ENCODE measurements around the gene SAMD1.

Gene SAMD1

GRCh38 chr19:14089662-14090508 is 666 bp downstream of the SAMD1 start:
- DNase-seq (ENCODE audit: low spot score): peak; percentile 44

- DNase-seq (ENCODE audit: low spot score): no peak
These were observed 1.2 kb downstream of the SAMD1 start for GRCh38 chr19:14089412-14089661.

GRCh38 chr19:14088634-14089411 is 1.7 kb downstream of the SAMD1 start:
- DNase-seq (ENCODE audit: low spot score): no peak

GRCh38 chr19:14086098-14086497 is 4.5 kb downstream of the SAMD1 start:
- DNase-seq (ENCODE audit: low spot score): no peak

- DNase-seq (ENCODE audit: low spot score): no peak
These were observed 5.1 kb downstream of the SAMD1 start, which contains the start of gene C19orf67 for GRCh38 chr19:14085309-14085995. C19orf67 (minus strand) TSS chr19:14085783; CDS start chr19:14085627, 156 bp downstream.

GRCh38 chr19:14082675-14082960 is 7.9 kb downstream of the SAMD1 start:
- DNase-seq (ENCODE audit: low spot score): no peak

GRCh38 chr19:14081797-14082674 is 8.5 kb downstream of the SAMD1 start:
- no peak for DNase-seq (ENCODE audit: low spot score)

GRCh38 chr19:14080887-14081796 is 9.4 kb downstream of the SAMD1 start:
- peak; percentile 93 for DNase-seq (ENCODE audit: low spot score)

GRCh38 chr19:14078411-14078810 is 12.1 kb downstream of the SAMD1 start:
- no peak for DNase-seq (ENCODE audit: low spot score)

- no peak for DNase-seq (ENCODE audit: low spot score)
These were observed 16.4 kb downstream of the SAMD1 start for GRCh38 chr19:14073925-14074838.

GRCh38 chr19:14073261-14073924 is 17.2 kb downstream of the SAMD1 start:
- DNase-seq (ENCODE audit: low spot score): peak; percentile 67

GRCh38 chr19:14072535-14073260 is 17.9 kb downstream of the SAMD1 start, which contains the start of gene MISP3:
MISP3 (plus strand) TSS chr19:14072786; CDS start chr19:14073310, 524 bp downstream.
- DNase-seq (ENCODE audit: low spot score): peak; percentile 56

GRCh38 chr19:14070268-14071050 is 20.1 kb downstream of the SAMD1 start:
- no peak for DNase-seq (ENCODE audit: low spot score)

GRCh38 chr19:14066134-14066533 is 24.4 kb downstream of the SAMD1 start:
- DNase-seq (ENCODE audit: low spot score): no peak

- no peak for DNase-seq (ENCODE audit: low spot score)
These were observed 27.4 kb downstream of the SAMD1 start for GRCh38 chr19:14063105-14063504.

GRCh38 chr19:14062558-14062855 is 28.0 kb downstream of the SAMD1 start:
- DNase-seq (ENCODE audit: low spot score): no peak

- no peak for DNase-seq (ENCODE audit: low spot score)
These were observed 28.6 kb downstream of the SAMD1 start, which contains the start of gene PALM3 for GRCh38 chr19:14061751-14062557. PALM3 (minus strand) TSS chr19:14062076; CDS start chr19:14061980, 96 bp downstream.

All from HuH-7 (cell line).